ENCODE measurements around the gene MEPE. TPM values are rescaled to one million over a fixed set of nuclear protein-coding genes. Genes with fewer than 3 reads are reported as not detected.

MEPE gene
- polyA plus RNA-seq (ENCODE audit: insufficient read length) = not detected

GRCh38 chr4:87832669-87833068 is at the start of gene MEPE:
Gene MEPE, plus strand, starts transcription at chr4:87832969. Its CDS starts 1,746 bp downstream, at chr4:87834715.
- no peak for DNase-seq

GRCh38 chr4:87783781-87784180 is 49.0 kb upstream of the MEPE start:
- DNase-seq = no peak

- DNase-seq = no peak
These were observed 46.8 kb upstream of the MEPE start for GRCh38 chr4:87785731-87786509.

- DNase-seq = no peak
These were observed 33.3 kb upstream of the MEPE start, which contains the start of gene IBSP for GRCh38 chr4:87799301-87800113. Gene IBSP, plus strand, starts transcription at chr4:87799554. Its CDS starts 2,808 bp downstream, at chr4:87802362.

GRCh38 chr4:87802858-87803257 is 29.9 kb upstream of the MEPE start:
- DNase-seq = no peak

- DNase-seq = no peak
These were observed 29.3 kb upstream of the MEPE start for GRCh38 chr4:87803421-87803820.

GRCh38 chr4:87804871-87805270 is 27.9 kb upstream of the MEPE start:
- no peak for DNase-seq

GRCh38 chr4:87805971-87806370 is 26.8 kb upstream of the MEPE start:
- DNase-seq = no peak

GRCh38 chr4:87806520-87806919 is 26.2 kb upstream of the MEPE start:
- DNase-seq = no peak

- DNase-seq = no peak
These were observed 25.4 kb upstream of the MEPE start for GRCh38 chr4:87807402-87807801.

- no peak for DNase-seq
These were observed 20.8 kb upstream of the MEPE start for GRCh38 chr4:87811977-87812376.

- DNase-seq = no peak
These were observed 13.4 kb upstream of the MEPE start for GRCh38 chr4:87819281-87819919.

GRCh38 chr4:87823200-87823599 is 9.6 kb upstream of the MEPE start:
- no peak for DNase-seq

- DNase-seq = no peak
These were observed 9.0 kb upstream of the MEPE start for GRCh38 chr4:87823724-87824123.

GRCh38 chr4:87824352-87824751 is 8.4 kb upstream of the MEPE start:
- no peak for DNase-seq

- no peak for DNase-seq
These were observed 1.6 kb downstream of the MEPE start for GRCh38 chr4:87834401-87834800.

GRCh38 chr4:87835197-87835596 is 2.4 kb downstream of the MEPE start:
- DNase-seq = no peak

- DNase-seq = no peak
These were observed 3.0 kb downstream of the MEPE start for GRCh38 chr4:87835743-87836142.

- no peak for DNase-seq
These were observed 5.4 kb downstream of the MEPE start for GRCh38 chr4:87838205-87838604.

GRCh38 chr4:87838890-87839591 is 6.3 kb downstream of the MEPE start:
- peak; percentile 23 for DNase-seq

- DNase-seq = no peak
These were observed 6.8 kb downstream of the MEPE start for GRCh38 chr4:87839592-87839946.

GRCh38 chr4:87840149-87840548 is 7.4 kb downstream of the MEPE start:
- no peak for DNase-seq

- DNase-seq = peak; percentile 31
These were observed 11.2 kb downstream of the MEPE start for GRCh38 chr4:87843936-87844335.

Data from hindlimb muscle (tissue), 1 donor.